ENCODE results near the gene CAPN11.
"Not testable (repeated sequence)": the region's sequence is repeated elsewhere in the genome, so short reads cannot be mapped to it uniquely, and the experiment has no call there.

CAPN11 gene

GRCh38 chr6:44132476-44132875 lies 26.1 kb upstream of the CAPN11 start:
- DNase-seq, result no peak

DNA sequence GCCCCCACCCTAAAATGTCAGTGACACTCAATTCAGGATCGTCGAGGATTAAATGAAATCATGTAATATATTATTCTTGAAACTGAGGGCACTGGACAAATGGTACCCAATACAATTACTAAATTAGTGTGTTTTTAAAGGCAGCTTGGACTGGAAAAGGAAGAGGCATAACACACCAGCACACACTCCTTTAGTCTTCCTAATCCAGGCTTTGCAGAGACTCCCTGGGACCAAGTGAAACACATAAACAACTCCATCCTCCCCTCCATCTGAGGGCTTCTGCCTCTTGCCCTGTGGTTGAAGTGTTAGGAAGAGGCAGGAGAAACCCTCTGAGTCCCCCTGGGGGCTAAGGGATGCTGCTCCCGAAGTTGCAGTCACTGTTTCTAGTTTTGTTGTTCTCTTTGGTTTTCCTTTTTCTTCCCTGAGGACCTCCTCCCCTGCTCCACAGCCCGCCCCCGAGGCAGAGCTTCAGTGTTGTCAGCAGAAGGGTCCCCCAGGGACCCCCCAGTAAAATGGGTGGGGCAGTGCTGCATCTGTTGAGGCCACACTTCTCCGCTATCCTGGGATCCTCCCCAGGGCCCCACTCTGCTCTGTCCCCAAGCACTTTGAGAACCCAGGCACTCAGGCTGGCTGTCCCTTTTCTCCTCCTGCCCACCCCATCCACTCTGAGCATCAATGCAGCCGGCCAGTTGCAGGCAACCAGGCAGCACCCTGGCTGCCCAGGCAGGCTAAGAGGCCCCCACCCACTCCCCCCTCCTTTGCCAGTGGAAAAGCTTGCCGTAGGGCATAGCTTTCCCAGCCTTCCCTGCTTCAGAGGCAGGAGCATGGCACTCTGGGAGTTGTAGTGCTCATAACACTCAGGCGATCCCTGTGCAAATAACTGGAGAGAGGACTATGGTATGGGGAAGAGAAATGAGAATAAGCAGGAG lies 25.4 kb upstream of the CAPN11 start:
- DNase-seq, result no peak

DNA sequence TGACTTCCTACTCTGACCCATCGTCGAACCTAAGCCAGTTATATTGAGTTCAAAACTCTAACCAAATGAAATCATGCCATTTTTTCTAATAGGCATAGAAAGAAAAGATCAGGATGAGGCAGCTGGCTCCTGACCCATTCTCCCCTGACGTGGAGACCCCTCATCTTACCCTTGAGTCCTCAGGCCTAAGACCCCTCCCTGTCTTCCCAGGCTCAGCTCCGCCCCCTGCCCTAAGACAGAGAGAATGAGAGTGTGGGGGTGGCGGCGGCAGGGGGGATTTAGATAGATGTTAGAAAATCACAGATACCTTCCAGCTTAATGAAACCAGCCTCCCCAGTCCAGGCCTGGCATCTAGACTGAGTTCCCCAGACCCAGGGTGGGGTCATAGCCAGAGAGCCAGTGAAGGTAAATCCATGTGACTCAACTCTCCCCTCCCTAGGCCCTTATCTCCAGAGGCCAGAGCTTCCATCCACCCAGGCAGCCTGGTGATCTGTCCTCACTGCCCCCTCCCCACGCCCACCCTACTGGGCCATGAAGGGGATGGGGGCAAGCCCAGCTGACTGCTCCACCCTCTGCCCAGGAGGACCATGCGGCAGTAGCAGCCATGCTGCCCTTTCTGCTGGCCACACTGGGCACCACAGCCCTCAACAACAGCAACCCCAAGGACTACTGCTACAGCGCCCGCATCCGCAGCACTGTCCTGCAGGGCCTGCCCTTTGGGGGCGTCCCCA lies 24.5 kb upstream of the CAPN11 start:
- no peak for DNase-seq

DNA sequence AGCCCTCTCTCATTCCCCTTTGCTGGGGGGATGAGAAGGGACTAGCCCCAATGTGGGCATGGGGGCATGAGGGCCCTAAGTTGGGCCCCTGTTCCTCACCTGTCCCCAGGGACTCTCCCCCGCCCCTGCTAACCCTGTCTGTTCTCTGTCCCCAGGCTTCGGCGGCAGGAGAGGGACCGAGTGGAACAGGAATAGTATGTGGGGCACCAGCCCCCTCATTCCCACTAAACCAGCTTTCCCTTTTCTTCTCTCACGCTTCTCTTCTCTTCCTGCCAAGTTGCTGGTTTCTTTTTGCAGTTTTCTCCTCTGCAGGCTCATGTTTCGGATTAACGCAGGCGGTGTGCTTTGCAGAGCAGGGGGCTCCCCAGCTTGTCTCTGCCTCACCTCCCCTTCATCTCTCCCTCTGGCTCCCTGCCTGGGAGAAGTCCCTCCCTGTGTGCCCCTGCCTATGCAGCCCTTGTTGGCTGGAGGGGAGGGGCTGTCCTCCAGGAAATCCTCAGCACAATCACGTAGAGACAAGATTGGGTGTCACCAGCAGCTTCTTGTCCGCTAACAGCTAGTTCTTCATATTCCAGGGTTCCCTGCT lies 23.4 kb upstream of the CAPN11 start:
- DNase-seq, result no peak

- DNase-seq, result no peak
Measured at GRCh38 chr6:44135875-44136274, 22.7 kb upstream of the CAPN11 start.

DNA sequence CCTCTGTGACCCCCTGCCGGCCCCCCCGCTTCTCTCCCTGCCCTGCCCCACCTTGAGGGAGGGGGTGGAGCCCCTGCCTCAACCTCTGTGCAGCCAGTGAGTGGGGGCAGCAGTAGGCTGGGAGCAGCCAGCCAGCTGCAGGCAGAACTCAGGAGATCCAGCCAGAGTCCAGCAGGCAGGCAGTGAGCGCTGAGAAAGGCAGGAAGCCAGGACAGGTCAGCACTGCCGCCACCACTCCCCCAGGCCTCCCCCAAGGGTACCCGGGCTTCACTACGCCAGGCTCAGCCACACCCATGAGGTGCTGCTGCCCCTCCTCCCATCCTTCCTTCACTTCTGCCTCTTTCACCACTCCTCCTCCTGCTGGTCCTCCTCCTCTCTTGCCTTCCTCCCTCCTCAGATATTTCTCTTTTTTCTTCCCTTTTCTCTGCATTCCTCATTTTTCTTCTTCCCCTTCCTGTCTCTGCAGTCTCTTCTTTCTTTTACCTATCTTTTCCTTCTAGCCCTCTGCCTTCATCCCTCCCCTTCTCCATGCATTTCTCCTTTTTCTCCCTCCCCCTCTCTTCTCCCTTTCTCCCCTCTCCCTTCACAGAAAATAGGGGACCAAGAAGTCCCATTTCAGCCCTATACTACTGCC lies 19.8 kb upstream of the CAPN11 start:
- no peak for DNase-seq

GRCh38 chr6:44139351-44139743 lies 19.3 kb upstream of the CAPN11 start:
- DNase-seq, result no peak

GRCh38 chr6:44142835-44143234 lies 15.8 kb upstream of the CAPN11 start:
- DNase-seq, result no peak

DNA sequence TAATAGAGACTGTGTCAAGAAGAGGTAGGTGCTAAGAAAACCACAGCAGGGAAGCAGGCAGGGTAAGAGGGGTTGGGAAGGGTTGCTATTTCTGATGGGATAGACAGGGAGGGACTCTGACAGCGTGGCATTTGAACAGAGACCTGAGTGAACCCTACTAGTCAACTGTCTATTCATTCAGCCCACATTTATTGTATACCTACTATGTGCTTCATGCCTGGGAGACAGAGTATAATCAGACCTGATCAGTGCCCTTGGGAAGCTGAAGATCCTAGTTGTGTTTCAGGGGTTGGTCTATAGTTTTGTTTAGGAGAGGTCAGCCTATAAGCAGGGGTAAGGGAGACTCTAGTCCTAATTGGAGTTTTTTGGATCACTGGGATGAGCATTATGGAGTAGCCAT lies 14.9 kb upstream of the CAPN11 start:
- no peak for DNase-seq

DNA sequence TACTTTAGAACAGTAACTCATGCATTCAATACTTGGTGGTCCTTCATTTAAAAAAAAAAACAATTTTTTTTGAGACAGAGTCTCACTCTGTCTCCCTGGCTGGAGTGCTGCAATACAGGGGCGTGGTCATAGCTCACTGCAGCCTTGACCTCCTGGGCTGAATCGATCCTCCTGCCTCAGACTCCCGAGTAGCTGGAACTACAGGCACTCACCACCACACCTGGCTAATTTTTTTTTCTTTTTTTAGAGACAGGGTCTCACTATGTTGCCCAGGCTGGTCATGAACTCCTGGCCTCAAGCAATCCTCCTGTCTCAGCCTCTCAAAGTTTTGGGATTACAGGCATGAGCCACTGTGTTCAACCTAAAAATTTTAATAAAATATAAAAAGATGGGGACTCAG lies 14.1 kb upstream of the CAPN11 start:
- DNase-seq, result not testable (repeated sequence)

- no peak for DNase-seq
Measured at GRCh38 chr6:44145839-44146238, 12.8 kb upstream of the CAPN11 start.

DNA sequence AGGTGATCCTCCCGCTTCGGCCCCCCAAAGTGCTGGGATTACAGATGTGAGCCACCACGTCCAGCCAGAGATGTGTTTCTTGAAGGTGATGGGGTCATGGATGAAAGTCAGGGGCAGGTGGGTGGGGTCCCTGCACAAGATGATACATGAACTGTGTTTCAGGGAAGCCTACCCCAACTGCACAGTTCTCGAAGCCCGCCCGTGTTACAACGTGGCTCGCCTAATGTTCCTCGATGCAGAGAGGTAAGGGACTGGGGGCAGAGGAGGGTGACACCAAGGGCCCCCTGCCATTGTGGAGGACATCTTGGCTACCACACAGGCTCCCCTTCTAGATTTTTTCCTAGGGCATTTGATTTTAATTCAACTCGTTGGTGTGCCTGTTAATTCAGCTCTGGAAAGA lies 11.9 kb upstream of the CAPN11 start:
- no peak for DNase-seq

DNA sequence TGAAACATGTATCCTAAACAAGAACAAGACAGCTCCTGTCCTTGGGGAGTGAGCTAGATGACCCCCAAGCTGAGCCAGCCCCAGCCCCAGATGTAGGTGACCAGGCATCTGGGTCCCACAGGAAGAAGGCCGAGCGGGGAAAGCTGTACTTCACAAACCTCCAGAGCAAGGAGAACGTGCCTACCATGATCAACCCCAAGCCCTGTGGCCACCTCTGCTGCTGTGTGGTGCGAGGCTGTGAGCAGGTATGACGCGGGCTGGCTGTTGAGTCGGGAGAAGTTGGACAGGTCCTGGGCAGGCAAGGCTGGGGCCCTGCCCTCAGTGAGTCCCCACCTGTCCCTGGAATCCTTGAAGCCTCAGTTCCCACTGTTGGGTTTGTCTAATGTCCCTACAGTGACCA lies 11.4 kb upstream of the CAPN11 start:
- DNase-seq, result no peak

GRCh38 chr6:44148306-44148705 lies 10.3 kb upstream of the CAPN11 start:
- DNase-seq, result no peak

GRCh38 chr6:44149369-44150012 lies 9.1 kb upstream of the CAPN11 start:
- no peak for DNase-seq

GRCh38 chr6:44150317-44150917 lies 8.2 kb upstream of the CAPN11 start:
- no peak for DNase-seq

- DNase-seq, result peak; percentile 82
Measured at GRCh38 chr6:44151348-44152108, 7.1 kb upstream of the CAPN11 start.

GRCh38 chr6:44152109-44152461 lies 6.5 kb upstream of the CAPN11 start:
- DNase-seq, result no peak

- no peak for DNase-seq
Measured at GRCh38 chr6:44152533-44152932, 6.1 kb upstream of the CAPN11 start.

DNA sequence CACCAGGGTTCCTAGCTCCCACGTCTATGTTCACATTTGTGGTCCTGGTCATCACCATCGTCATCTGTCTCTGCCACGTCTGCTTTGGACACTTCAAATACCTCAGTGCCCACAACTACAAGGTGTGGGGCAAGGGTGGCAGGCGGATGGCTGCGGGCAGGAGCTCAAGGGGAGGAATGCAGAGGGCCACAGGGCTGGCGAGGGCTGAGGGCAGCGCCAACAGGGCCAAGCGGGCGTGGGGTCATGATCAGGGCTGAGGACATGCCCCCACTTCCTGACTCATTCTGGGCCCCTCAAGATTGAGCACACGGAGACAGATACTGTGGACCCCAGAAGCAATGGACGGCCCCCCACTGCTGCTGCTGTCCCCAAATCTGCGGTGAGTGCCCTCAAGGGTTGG lies 4.6 kb upstream of the CAPN11 start:
- no peak for DNase-seq

- DNase-seq, result no peak
Measured at GRCh38 chr6:44156494-44157151, 2.0 kb upstream of the CAPN11 start.

All from stimulated activated CD4-positive, alpha-beta T cell treated with anti-CD3 and anti-CD28 coated beads, Interleukin-4, amount 100 ng/mL, for 1 hour (primary cell).